ENCODE results near the gene AXDND1.

DNA sequence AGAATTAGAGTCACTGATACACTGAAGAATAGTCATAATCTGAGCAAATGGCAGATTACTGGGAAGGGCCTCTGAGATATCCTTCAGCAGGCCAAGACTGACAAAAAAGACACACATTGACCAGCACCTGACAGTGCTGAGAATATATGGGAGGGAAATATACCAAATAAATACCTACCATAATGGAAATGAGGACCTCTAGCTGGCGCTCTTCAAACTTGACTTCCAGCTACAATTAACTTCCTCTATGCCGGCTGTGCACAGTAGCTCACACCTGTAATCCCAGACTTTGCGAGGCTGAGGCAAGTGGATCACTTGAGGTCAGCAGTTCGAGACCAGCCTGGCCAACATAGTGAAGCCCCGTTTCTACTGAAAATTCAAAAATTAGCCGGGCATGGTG, 140.4 kb downstream of the AXDND1 start:
- TF ChIP-seq EZH2phosphoT487 (IDR thresholded peaks at IDR 0.05; ENCODE audit: insufficient read depth, low read depth) (no peak), EZH2 (IDR thresholded peaks at IDR 0.05; ENCODE audit: insufficient read depth, poor library complexity, severe bottlenecking) (no peak)

Data from GM23248 (cell line).